DMS153 (cell line): ENCODE measurements around the gene OGN.

Source experiments
- DNase-seq: peaks from one replicate; lab custom pipeline; 2025; lab: John Stamatoyannopoulos, UW

OGN gene

GRCh38 chr9:92405818-92406217, 1.4 kb upstream of the OGN start:
- DNase-seq = no peak

DNA sequence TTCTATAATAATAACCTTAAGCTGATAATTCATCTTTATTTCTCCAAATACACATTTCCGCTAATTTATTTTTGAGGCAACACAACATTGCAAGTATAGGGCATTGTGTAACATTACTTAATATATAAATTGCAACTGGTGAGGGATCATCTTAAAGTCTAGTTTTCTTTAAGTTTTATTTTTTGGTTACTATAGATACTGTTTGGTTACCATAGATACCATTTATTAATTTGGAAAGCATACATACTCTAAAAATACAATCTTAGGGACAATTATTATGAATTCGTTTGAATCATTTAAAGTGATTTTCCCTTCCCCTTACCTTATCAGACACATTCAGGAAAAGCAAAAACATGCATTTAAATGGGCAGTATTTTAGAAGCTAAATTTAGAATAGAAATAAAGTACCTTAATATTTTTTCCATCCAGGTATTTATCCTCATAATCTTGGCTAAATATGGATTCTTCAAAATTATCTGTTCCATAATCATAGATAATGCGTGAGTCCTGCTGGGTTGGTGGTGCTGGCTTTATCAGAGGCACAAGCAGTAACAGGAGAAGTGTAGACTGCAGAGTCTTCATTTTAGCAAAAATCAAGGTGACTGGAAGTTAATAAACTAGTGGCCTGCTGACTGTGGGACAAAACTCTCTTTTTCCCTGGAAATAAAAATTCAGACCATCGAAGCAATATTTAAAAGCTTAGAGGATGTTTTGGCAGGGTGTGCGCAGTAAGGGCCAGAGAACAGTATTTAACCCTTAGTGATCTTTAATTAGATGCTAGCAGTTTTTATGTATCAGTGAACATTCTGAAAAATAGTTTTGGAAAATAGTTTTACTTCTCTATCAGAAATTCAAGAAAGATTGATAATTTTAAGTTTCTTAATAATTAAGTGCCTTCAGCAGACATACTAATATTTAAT, 1.3 kb downstream of the OGN start:
- DNase-seq = no peak

GRCh38 chr9:92402360-92402759, 2.0 kb downstream of the OGN start:
- DNase-seq = no peak

DNA sequence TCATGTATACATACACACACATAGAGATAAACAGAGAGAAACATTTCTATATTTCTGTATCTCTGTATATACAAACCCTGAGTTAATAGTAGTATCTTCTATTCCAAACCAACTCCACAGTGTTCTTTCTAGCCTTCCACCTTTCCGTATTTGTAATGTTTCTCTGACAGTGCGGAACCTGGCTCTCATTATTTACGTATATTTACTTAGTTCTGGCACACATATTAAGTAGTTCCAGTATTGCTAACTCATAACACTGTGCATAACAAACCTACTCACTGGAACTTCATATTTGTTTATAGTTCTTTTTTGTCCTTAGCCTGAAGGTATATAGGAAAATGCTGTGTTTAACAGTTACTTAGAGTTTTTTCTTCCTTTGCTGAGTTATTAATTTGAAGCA, 6.5 kb downstream of the OGN start:
- DNase-seq = no peak

DNA sequence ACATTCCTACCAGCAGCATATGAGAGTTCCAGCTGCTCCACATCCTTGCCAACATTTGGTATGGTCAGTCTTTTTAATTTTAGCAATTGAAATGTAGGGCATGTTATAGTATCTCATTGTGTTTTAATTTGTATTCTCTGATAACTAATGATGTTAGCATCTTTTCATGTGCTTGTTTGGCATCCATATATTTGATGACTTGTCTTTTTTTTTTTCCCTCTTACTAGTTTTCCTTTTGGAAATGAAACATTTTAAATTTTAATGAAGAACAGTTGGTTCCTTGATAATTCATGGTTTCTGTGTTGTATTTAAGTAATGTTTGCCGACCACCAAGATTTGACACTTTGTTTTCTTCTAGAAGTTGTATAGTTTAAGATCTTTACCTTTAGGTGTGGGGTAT, 8.8 kb downstream of the OGN start:
- DNase-seq = no peak

DNA sequence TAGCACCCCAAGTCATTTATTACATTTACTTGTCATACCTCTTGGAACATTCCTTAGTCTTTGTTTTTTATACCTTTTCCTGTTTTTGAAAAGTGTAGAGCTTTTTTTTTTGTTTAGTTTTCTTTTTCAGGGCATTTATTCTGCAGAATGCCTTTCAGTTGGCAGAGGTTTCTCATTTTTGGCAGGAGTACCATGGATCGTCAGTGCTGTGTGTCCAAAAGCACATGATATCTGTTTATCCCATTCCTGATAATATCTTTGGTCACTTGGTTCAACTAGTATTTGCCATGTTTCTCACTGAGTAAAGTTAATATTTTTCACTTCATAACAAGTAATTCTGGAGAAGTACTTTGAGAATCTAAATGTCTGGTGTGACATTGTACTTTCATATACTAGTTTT, 10.7 kb downstream of the OGN start:
- no peak for DNase-seq

GRCh38 chr9:92392690-92393089, 11.7 kb downstream of the OGN start:
- DNase-seq = no peak

DNA sequence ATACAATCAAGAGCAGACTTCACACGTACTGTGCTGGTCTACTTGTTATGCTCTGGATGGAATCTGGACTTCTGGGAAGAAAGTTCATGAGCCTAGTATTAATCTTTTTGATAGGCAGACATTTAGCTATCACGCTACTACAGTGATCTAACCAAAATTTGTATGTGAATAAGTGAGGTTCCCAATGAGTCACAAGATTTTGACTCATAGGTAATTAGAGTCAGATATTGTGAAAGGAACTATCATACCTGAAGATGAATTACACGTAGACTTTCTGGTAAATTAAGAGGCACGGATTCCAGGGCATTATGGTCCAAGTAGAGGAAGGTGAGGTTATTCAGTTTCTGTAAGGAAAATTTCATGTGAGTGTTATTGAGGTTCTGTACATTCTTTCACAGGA, 18.4 kb downstream of the OGN start:
- no peak for DNase-seq

GRCh38 chr9:92385477-92385876, 18.9 kb downstream of the OGN start:
- no peak for DNase-seq

DNA sequence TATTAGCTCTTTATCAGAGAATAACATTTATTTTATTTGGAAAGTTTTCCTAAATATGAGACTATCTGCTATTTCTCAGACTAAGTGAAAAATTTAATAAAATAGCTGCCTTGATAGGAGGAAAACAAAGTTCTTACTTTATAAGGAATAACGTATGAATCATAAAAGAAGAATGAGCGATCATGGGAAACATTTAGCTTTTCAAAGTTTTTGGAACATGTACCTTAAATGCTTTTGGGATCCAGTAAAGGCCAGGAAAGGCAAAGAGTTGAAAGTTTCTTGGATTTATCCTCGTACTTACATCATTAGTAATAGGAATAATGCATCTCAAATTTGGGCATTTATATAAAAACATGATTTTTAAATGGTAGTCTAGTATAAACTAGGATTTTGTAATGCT, 19.4 kb downstream of the OGN start:
- DNase-seq = no peak

DNA sequence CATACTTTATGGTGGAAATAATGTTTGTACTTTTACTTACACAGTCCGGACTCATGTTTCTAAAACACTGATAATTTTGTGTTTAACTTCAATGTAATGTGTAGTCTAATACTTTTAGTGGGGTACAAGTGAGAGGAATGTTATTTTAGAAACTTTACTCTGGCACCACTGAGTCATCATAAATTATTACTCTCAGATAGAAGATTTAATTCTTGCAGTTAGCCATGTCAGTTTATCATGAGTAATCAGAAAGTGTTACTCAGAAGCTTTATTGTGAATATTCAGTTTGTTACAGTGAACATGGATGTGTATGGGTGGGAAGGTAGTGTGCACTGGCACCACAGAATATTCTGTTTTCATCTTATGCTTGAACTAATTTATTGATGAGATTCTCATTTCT, 20.0 kb downstream of the OGN start:
- no peak for DNase-seq

DNA sequence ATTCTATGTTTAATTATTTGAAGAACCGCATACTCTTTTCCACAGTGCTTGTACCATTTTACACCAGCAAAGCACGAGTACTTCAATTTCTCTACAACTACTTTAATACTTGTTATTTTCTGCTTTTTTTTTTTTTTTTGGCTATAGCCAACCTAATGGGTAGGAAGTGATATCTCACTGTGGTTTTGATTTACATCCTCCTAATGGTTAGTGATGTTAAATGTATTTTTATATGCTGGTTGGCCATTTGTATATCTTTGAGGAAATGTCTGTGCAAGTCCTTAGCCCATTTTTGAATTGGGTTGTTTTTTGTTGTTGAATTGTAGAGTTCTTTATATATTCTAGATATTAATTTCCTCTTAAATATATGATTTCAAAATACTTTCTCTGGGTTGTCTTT, 22.6 kb downstream of the OGN start:
- no peak for DNase-seq

GRCh38 chr9:92380603-92381002, 23.8 kb downstream of the OGN start:
- DNase-seq = no peak

DNA sequence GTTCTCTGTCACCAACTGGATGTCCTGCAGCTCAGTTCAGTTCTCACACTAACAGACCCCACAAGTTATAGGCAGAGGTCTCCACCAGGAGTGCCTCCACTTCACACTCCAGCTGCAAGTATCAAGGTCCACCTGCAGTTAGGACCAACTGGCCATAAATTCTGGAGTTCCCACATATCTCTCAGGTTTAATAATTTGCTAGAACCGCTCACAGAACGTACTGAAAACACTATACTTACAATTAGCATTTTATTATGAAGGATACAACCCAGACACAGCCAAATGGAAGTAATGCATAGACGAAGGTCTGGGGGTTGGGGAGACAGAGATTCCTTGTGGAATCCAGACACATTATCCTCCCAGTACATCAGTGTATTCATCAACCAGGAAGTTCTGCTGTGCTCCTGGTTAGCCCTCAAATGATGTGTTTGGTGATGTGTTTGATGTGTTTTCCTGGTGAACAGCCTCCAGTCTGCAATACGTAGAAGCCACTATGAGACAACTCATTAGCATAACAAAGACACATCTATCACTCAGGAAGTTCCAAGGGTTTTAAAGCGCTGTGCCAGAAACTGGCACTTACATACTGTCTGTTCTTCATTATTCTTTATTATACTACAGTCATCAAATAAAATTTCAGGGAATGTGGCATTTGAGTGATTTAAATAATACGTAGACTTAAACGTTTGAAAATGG, 25.4 kb downstream of the OGN start:
- DNase-seq = peak; percentile 90

GRCh38 chr9:92377876-92378275, 26.5 kb downstream of the OGN start:
- DNase-seq = peak; percentile 44

DNA sequence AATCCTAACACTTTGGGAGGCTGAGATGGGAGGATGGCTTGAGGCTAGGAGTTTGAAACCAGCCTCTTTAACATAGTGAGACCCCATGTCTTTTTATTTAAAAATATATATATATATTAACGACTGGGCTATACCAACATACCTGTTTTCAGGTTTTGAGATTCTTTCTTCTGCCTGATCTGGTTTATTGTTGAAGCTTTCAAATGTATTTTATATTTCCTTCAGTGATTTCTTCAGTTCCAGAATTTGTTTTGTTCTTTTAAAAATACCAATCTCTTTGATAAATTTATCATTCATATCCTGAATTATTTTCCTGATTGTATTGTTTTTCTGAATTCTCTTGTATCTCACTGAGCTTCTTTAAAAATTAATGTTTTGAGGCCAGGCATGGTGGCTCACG, 31.2 kb downstream of the OGN start:
- no peak for DNase-seq

DNA sequence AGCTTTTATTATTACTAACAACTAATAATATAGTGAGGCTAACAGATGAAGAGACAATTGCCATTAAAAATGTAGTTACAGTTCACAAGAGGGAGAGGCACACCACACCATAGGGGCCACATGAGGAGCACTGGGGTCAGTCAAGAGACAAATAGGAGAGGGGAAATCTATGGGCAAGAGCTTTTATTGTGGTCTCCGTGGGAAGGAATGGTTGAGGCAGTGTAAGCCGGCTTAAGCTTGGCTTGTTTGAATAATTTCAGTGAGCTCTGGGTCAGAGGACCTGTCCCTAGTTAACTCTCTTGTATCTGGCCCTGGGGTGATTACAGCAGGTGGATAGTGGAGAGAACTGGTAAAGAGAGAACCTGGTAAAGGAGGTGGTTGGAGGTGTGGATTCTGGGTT, 35.3 kb downstream of the OGN start:
- no peak for DNase-seq

- DNase-seq = no peak
Measured at GRCh38 chr9:92360083-92360482, 44.3 kb downstream of the OGN start.

- DNase-seq = no peak
Measured at GRCh38 chr9:92359394-92359995, 44.9 kb downstream of the OGN start.

DNA sequence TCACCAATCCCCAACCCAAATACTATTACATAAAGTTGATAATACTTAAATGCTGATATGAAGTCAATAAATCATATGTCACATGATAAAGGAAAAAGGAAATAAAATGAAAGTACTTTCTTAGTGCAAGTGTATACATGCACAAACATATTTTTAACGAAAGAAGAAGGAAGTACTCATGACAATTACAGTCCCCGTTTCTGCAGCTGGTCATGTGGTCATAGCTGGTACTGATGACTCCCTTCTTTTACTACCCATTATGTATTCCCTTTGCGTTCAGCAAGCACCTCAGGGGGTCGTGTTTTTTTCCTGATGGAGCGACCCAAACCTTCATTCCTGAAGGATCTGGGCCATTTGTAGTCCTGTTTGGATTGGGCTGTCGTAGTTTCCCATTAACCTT, 51.3 kb downstream of the OGN start:
- DNase-seq = no peak

GRCh38 chr9:92350740-92351133, 53.6 kb downstream of the OGN start:
- DNase-seq = no peak

GRCh38 chr9:92349771-92350739, 54.3 kb downstream of the OGN start:
- DNase-seq = no peak
